OCI-LY7 (cell line): ENCODE data around the gene COL5A1.

Experiments
- EZH2phosphoT487 ChIP-seq: fragments of 200-600 bp; sonication (generic); IDR thresholded peaks from 2 replicates; pipeline ENCODE4 v1.6.1; 2018; ENCODE audit warnings: low read depth, borderline replicate concordance, mild to moderate bottlenecking, mixed run types, antibody characterized with exemption, low read length, moderate library complexity, mixed read lengths
- TF ChIP-seq, protein P1 (sequence below): fragments of 200-600 bp; sonication (generic); conservative IDR thresholded peaks from 2 replicates; pipeline ENCODE4 v1.5.1; 2014; ENCODE audit warnings: mild to moderate bottlenecking, antibody characterized with exemption, low read length, moderate library complexity, mixed read lengths

DNA sequence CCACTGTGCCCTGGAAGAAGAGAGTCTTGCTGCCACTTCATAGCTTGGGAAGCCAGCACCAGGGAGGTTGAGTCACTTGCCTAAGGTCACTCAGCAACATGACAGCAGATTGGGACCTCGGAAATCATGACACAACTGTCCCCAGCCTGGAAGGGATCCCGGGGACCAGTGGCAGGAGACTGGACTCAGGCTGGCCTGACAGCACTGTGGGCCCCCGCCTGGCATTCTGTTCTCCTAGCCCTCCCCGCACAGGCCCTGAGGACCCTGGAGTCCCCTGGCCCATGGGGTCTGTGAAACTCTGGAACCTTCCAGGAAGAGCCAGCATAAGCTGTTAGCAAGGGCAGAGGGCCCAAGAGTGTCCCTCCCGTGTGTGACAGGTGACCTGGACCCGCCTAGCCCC, 64.9 kb downstream of the COL5A1 start:
- TF ChIP-seq, protein P1, sequence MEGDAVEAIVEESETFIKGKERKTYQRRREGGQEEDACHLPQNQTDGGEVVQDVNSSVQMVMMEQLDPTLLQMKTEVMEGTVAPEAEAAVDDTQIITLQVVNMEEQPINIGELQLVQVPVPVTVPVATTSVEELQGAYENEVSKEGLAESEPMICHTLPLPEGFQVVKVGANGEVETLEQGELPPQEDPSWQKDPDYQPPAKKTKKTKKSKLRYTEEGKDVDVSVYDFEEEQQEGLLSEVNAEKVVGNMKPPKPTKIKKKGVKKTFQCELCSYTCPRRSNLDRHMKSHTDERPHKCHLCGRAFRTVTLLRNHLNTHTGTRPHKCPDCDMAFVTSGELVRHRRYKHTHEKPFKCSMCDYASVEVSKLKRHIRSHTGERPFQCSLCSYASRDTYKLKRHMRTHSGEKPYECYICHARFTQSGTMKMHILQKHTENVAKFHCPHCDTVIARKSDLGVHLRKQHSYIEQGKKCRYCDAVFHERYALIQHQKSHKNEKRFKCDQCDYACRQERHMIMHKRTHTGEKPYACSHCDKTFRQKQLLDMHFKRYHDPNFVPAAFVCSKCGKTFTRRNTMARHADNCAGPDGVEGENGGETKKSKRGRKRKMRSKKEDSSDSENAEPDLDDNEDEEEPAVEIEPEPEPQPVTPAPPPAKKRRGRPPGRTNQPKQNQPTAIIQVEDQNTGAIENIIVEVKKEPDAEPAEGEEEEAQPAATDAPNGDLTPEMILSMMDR: no peak
- TF ChIP-seq EZH2phosphoT487: no peak
